ENCODE measurements around the gene LSAMP. TPM values are rescaled to one million over a fixed set of nuclear protein-coding genes. Genes with fewer than 3 reads are reported as not detected.

Gene LSAMP
- total RNA-seq, 1 experiment from 2014 or later, result not detected

GRCh38 chr3:116270056-116270455 lies 175.2 kb downstream of the LSAMP start:
- DNase-seq, result no peak
- CTCF ChIA-PET, result no interaction called here
- TF ChIP-seq EZH2 (IDR thresholded peaks at IDR 0.05; ENCODE audit: low read depth) (no peak), CTCF (conservative IDR thresholded peaks at IDR 0.05) (no peak)

GRCh38 chr3:116267116-116267515 lies 178.2 kb downstream of the LSAMP start:
- no peaks in the 10 kb centered on the region for H4K20me1 ChIP-seq (ENCODE audit: insufficient read depth)
- ChIA-PET POLR2A (ENCODE audit: unreplicated experiment) (no interaction called here), CTCF (no interaction called here)
- H3K27ac ChIP-seq, result no peak overlapping the region
- H2AFZ ChIP-seq, result no peak overlapping the region
- H3K36me3 ChIP-seq (ENCODE audit: low read depth), result no peaks in the 10 kb centered on the region
- no peaks in the 10 kb centered on the region for H3K9me3 ChIP-seq (ENCODE audit: insufficient read depth, low read depth)
- intact Hi-C loops (cut with micrococcal nuclease; ENCODE audit: unreplicated experiment), result no loop called here
- TF ChIP-seq EZH2 (IDR thresholded peaks at IDR 0.05; ENCODE audit: low read depth) (no peak), CTCF (conservative IDR thresholded peaks at IDR 0.05) (no peak)
- H3K4me2 ChIP-seq, result no peak overlapping the region
- no peak overlapping the region for H3K4me3 ChIP-seq
- no TSS peak for BruUV-seq (replicated peaks)
- H3K79me2 ChIP-seq (ENCODE audit: low read depth), result no peaks in the 10 kb centered on the region
- no peaks in the 10 kb centered on the region for H3K9me2 ChIP-seq (ENCODE audit: insufficient read depth)
- H3F3A ChIP-seq (ENCODE audit: insufficient read depth, low read depth), result no peaks in the 10 kb centered on the region
- H3K27me3 ChIP-seq (ENCODE audit: insufficient read depth, low read depth), result no peaks in the 10 kb centered on the region
- no peak for DNase-seq
- H3K4me1 ChIP-seq (replicated peaks; ENCODE audit: insufficient read depth), result no peaks in the 10 kb centered on the region

More at GRCh38 chr3:116270056-116270455, 175.2 kb downstream of the LSAMP start:
- BruUV-seq (replicated peaks), result no TSS peak
- Histone ChIP-seq H3F3A (ENCODE audit: insufficient read depth, low read depth) (no peaks in the 10 kb centered on the region), H3K9me3 (ENCODE audit: insufficient read depth, low read depth) (no peaks in the 10 kb centered on the region), H3K27ac (no peak overlapping the region), H3K4me3 (no peak overlapping the region), H3K36me3 (ENCODE audit: low read depth) (no peaks in the 10 kb centered on the region), H3K4me1 (replicated peaks; ENCODE audit: insufficient read depth) (no peaks in the 10 kb centered on the region), H3K27me3 (ENCODE audit: insufficient read depth, low read depth) (no peaks in the 10 kb centered on the region), H4K20me1 (ENCODE audit: insufficient read depth) (no peaks in the 10 kb centered on the region), H3K9me2 (ENCODE audit: insufficient read depth) (no peaks in the 10 kb centered on the region), H3K79me2 (ENCODE audit: low read depth) (no peaks in the 10 kb centered on the region), H3K4me2 (no peak overlapping the region), H2AFZ (no peak overlapping the region)
- intact Hi-C loops (cut with micrococcal nuclease; ENCODE audit: unreplicated experiment), result no loop called here
- POLR2A ChIA-PET (ENCODE audit: unreplicated experiment), result no interaction called here

- ChIA-PET POLR2A (ENCODE audit: unreplicated experiment) (no interaction called here), CTCF (no interaction called here)
- intact Hi-C loops (cut with micrococcal nuclease; ENCODE audit: unreplicated experiment), result no loop called here
- no peaks in the 10 kb centered on the region for H3K36me3 ChIP-seq (ENCODE audit: low read depth)
- no peak for TF ChIP-seq EZH2 (IDR thresholded peaks at IDR 0.05; ENCODE audit: low read depth)
- no peak for TF ChIP-seq CTCF (conservative IDR thresholded peaks at IDR 0.05)
- no peak overlapping the region for H3K4me2 ChIP-seq
- DNase-seq, result no peak
- no peaks in the 10 kb centered on the region for H3K27me3 ChIP-seq (ENCODE audit: insufficient read depth, low read depth)
- H3F3A ChIP-seq (ENCODE audit: insufficient read depth, low read depth), result no peaks in the 10 kb centered on the region
- no peak overlapping the region for H2AFZ ChIP-seq
- H3K79me2 ChIP-seq (ENCODE audit: low read depth), result no peaks in the 10 kb centered on the region
- no peaks in the 10 kb centered on the region for H4K20me1 ChIP-seq (ENCODE audit: insufficient read depth)
- no peak overlapping the region for H3K27ac ChIP-seq
- BruUV-seq (replicated peaks), result no TSS peak
- H3K4me1 ChIP-seq (replicated peaks; ENCODE audit: insufficient read depth), result no peaks in the 10 kb centered on the region
- H3K4me3 ChIP-seq, result no peak overlapping the region
- no peaks in the 10 kb centered on the region for H3K9me2 ChIP-seq (ENCODE audit: insufficient read depth)
- H3K9me3 ChIP-seq (ENCODE audit: insufficient read depth, low read depth), result no peaks in the 10 kb centered on the region
Measured at GRCh38 chr3:116265976-116266584, 179.2 kb downstream of the LSAMP start.

All from PC-9 (cell line).